Globus pallidus (tissue), 1 donor: ENCODE data around the gene ING1.

Experiments used
- DNase-seq: peaks from one replicate; pipeline ENCODE4 v3.0.0-alpha.2; 2015; ENCODE audit warnings: low spot score

Gene ING1

GRCh38 chr13:110772091-110772984, 58.8 kb downstream of the ING1 start:
- DNase-seq, result no peak
